HG03280 (cell line): ENCODE measurements around the gene OR4N5.
"Not testable (repeated sequence)": the region's sequence is repeated elsewhere in the genome, so short reads cannot be mapped to it uniquely, and the experiment has no call there.

ENCODE experiments used
- ATAC-seq: cut with Tn5 transposase; IDR thresholded peaks from one replicate; pipeline ENCODE4 v1.9.1; 2021; ENCODE audit warnings: mild to moderate bottlenecking, moderate library complexity; ENCODE audit not compliant: unreplicated experiment

Gene OR4N5

GRCh38 chr14:20138520-20138919 is at the start of gene OR4N5:
OR4N5 (plus strand) TSS chr14:20138820; CDS start chr14:20143736, 4,916 bp downstream.
- no peak for ATAC-seq

GRCh38 chr14:20092050-20092449 is 46.6 kb upstream of the OR4N5 start:
- no peak for ATAC-seq

GRCh38 chr14:20093442-20093841 is 45.2 kb upstream of the OR4N5 start:
- ATAC-seq: no peak

- not testable (repeated sequence) for ATAC-seq
These were observed 39.5 kb upstream of the OR4N5 start for GRCh38 chr14:20098926-20099770.

- ATAC-seq: no peak
These were observed 28.2 kb upstream of the OR4N5 start, which contains the start of gene OR4K17 for GRCh38 chr14:20110438-20110837. OR4K17 (plus strand) TSS chr14:20110739; CDS start chr14:20117500, 6,761 bp downstream.

- ATAC-seq: no peak
These were observed 26.3 kb upstream of the OR4N5 start for GRCh38 chr14:20112321-20112720.

GRCh38 chr14:20116748-20117147 is 21.9 kb upstream of the OR4N5 start:
- no peak for ATAC-seq

GRCh38 chr14:20118795-20119194 is 19.8 kb upstream of the OR4N5 start:
- ATAC-seq: no peak

GRCh38 chr14:20143911-20144310 is 5.3 kb downstream of the OR4N5 start:
- ATAC-seq: no peak

- no peak for ATAC-seq
These were observed 6.2 kb downstream of the OR4N5 start for GRCh38 chr14:20144820-20145219.

GRCh38 chr14:20164462-20164861 is 25.8 kb downstream of the OR4N5 start:
- ATAC-seq: no peak

- ATAC-seq: no peak
These were observed 28.5 kb downstream of the OR4N5 start for GRCh38 chr14:20167091-20167490.

- not testable (repeated sequence) for ATAC-seq
These were observed 31.2 kb downstream of the OR4N5 start for GRCh38 chr14:20169852-20170251.

GRCh38 chr14:20174205-20174604 is 35.6 kb downstream of the OR4N5 start:
- not testable (repeated sequence) for ATAC-seq

GRCh38 chr14:20176330-20176729 is 37.7 kb downstream of the OR4N5 start:
- ATAC-seq: no peak

GRCh38 chr14:20177433-20177974 is 38.9 kb downstream of the OR4N5 start:
- no peak for ATAC-seq

- ATAC-seq: no peak
These were observed 40.6 kb downstream of the OR4N5 start for GRCh38 chr14:20179218-20179617.

GRCh38 chr14:20179880-20180279 is 41.3 kb downstream of the OR4N5 start:
- ATAC-seq: no peak

GRCh38 chr14:20180486-20180885 is 41.9 kb downstream of the OR4N5 start:
- ATAC-seq: no peak

- no peak for ATAC-seq
These were observed 45.6 kb downstream of the OR4N5 start for GRCh38 chr14:20184181-20184580.

- no peak for ATAC-seq
These were observed 52.0 kb downstream of the OR4N5 start, which contains the start of gene OR11G2 for GRCh38 chr14:20190596-20190995. OR11G2 (plus strand) TSS chr14:20190896; CDS start chr14:20197438, 6,542 bp downstream.

GRCh38 chr14:20191396-20191795 is 52.8 kb downstream of the OR4N5 start:
- ATAC-seq: no peak
